HG02642 (cell line): ENCODE measurements around the gene PRODH.
"Not testable (repeated sequence)": the region's sequence is repeated elsewhere in the genome, so short reads cannot be mapped to it uniquely, and the experiment has no call there.

Experiments used
- ATAC-seq: cut with Tn5 transposase; IDR thresholded peaks from one replicate; pipeline ENCODE4 v1.9.1; 2021; ENCODE audit warnings: mild to moderate bottlenecking; ENCODE audit not compliant: unreplicated experiment, poor library complexity

PRODH gene

GRCh38 chr22:18914558-18914957, 21.5 kb downstream of the PRODH start:
- ATAC-seq = not testable (repeated sequence)

GRCh38 chr22:18912264-18912946, 23.7 kb downstream of the PRODH start:
- ATAC-seq = not testable (repeated sequence)

GRCh38 chr22:18911535-18911934, 24.6 kb downstream of the PRODH start:
- not testable (repeated sequence) for ATAC-seq

GRCh38 chr22:18909556-18909955, 26.5 kb downstream of the PRODH start:
- no peak for ATAC-seq

- ATAC-seq = no peak
Measured at GRCh38 chr22:18906896-18907295, 29.2 kb downstream of the PRODH start.

- ATAC-seq = not testable (repeated sequence)
Measured at GRCh38 chr22:18906410-18906745, 29.7 kb downstream of the PRODH start.

GRCh38 chr22:18905540-18906409, 30.3 kb downstream of the PRODH start, which contains the start of gene DGCR6:
TSS of gene DGCR6 (plus strand) at chr22:18906320. CDS start at chr22:18906375, 55 bp downstream.
- peak; percentile 94 for ATAC-seq

GRCh38 chr22:18896037-18896657, 39.9 kb downstream of the PRODH start:
- ATAC-seq = peak; percentile 63

GRCh38 chr22:18893775-18894174, 42.3 kb downstream of the PRODH start:
- ATAC-seq = not testable (repeated sequence)

GRCh38 chr22:18890510-18891192, 45.4 kb downstream of the PRODH start:
- peak; percentile 88 for ATAC-seq

- ATAC-seq = no peak
Measured at GRCh38 chr22:18888115-18888514, 48.0 kb downstream of the PRODH start.

GRCh38 chr22:18884465-18884864, 51.6 kb downstream of the PRODH start:
- ATAC-seq = not testable (repeated sequence)

- ATAC-seq = not testable (repeated sequence)
Measured at GRCh38 chr22:18881260-18881659, 54.8 kb downstream of the PRODH start.
